Ovary (tissue), 9 donors: Measurements from ENCODE around the gene PDZD4. TPM values are rescaled to one million over a fixed set of nuclear protein-coding genes. Genes with fewer than 3 reads are reported as not detected.

Source experiments
- DNase-seq, 5 donors: peaks; one replicate each; pipeline ENCODE4 v3.0.0-alpha.2; 2019 to 2020
- H3K27ac ChIP-seq, 2 donors: fragments of 200-600 bp; one replicate each; pipeline versions ENCODE4 v1.5.1 to v1.8.0; 2019 to 2022
- H3K27me3 ChIP-seq: fragments of 200-600 bp; one replicate; pipeline ENCODE4 v1.8.0; 2022
- H3K36me3 ChIP-seq: fragments of 200-600 bp; sonication (generic); one replicate; pipeline ENCODE4 v1.5.1; 2019
- H3K4me1 ChIP-seq: one replicate; pipeline ENCODE4 v1.8.1; 2013; ENCODE audit warnings: mild to moderate bottlenecking, moderate library complexity; ENCODE audit not compliant: insufficient read depth
- H3K4me3 ChIP-seq: fragments of 200-600 bp; sonication (generic); one replicate; pipeline ENCODE4 v1.5.1; 2017
- H3K9me3 ChIP-seq, 2 donors: fragments of 200-600 bp in 1 of 2; sonication (generic) in 1 of 2; one replicate each; pipeline versions ENCODE4 v1.5.1 to v1.8.1; 2013 to 2019; ENCODE audit warnings: mild to moderate bottlenecking in 1 of 2, moderate library complexity in 1 of 2
- EP300 ChIP-seq: sonication (generic); formaldehyde crosslinking; IDR thresholded peaks from one replicate; pipeline ENCODE4 v1.6.1; 2017; ENCODE audit warnings: antibody characterized with exemption
- POLR2A ChIP-seq: fragments of 450-650 bp; IDR thresholded peaks from one replicate; pipeline ENCODE4 v1.6.1; 2017; ENCODE audit warnings: antibody characterized with exemption, mild to moderate bottlenecking, moderate library complexity
- WGBS, 3 donors: extraction: QIAGEN DNeasy Blood & Tissue Kit in 1 of 3; methylation state at CpG; one replicate each; pipeline versions ENCODE4 v1.1.5 to v1.1.7; 2013 to 2017; 5-methylcytosine and 5-hydroxymethylcytosine counted together
- intact Hi-C, 4 donors: fragments of 100-400 bp; cut with DNase I; formaldehyde crosslinking; loops; one replicate each; pipeline versions ENCODE4 v1.11.0 to v1.15.1; 2022 to 2023
- polyA plus RNA-seq, 2 donors: library from polyadenylated mRNA; stranded (reverse); fragments of 200-250 nt in 1 of 2; fragments of 350-450 nt in 1 of 2; fragmentation: Illumina TruSeq in 1 of 2; extraction: RNeasy Lipid Tissue Mini Kit (QIAGEN cat#74804) in 1 of 2; gene quantifications; one replicate each; pipeline ENCODE4 v1.2.3, GENCODE V29; 2013 to 2014
- total RNA-seq, 7 donors: library from RNA; depleted of rRNA in 2 of 7; stranded (reverse); fragments of >200 nt in 2 of 7; fragmentation: NEBNext Ultra II Directional in 3 of 7; extraction: Animal tissue kit (Norgen Biotek cat#: 25700) in 3 of 7; gene quantifications; one replicate each; pipeline versions ENCODE4 v1.1.0 to v1.2.4, GENCODE V29; 2016 to 2023
- TF ChIP-seq, protein P1 (sequence below), 3 donors: fragments of 450-650 bp in 2 of 3; fragments of 200-600 bp in 1 of 3; IDR thresholded peaks; one replicate each; pipeline versions ENCODE4 v1.5.1 to v1.8.0; 2016 to 2022; ENCODE audit warnings: antibody characterized with exemption in 3 of 3, mild to moderate bottlenecking in 1 of 3
- donor health status: DM: no; HTN: no; CAD: no; lungs with moderate emphysema.
- donor health status: DM: no; HTN: no; CAD: no.
- donor health status: Bipolar disorder and iron deficiency.
- donor health status: DM: yes; HTN: yes; CAD: no.
- donor health status: DM: no; HTN: no; CAD: no.
- donor health status: DM: yes; HTN: yes; CAD: no.

Gene PDZD4
- total and polyA plus RNA-seq, 9 donors, result 0.73 to 8.6 (median 2.2) TPM

GRCh38 chrX:153871451-153871850 is 41.1 kb upstream of the PDZD4 start:
- TF ChIP-seq, protein P1, sequence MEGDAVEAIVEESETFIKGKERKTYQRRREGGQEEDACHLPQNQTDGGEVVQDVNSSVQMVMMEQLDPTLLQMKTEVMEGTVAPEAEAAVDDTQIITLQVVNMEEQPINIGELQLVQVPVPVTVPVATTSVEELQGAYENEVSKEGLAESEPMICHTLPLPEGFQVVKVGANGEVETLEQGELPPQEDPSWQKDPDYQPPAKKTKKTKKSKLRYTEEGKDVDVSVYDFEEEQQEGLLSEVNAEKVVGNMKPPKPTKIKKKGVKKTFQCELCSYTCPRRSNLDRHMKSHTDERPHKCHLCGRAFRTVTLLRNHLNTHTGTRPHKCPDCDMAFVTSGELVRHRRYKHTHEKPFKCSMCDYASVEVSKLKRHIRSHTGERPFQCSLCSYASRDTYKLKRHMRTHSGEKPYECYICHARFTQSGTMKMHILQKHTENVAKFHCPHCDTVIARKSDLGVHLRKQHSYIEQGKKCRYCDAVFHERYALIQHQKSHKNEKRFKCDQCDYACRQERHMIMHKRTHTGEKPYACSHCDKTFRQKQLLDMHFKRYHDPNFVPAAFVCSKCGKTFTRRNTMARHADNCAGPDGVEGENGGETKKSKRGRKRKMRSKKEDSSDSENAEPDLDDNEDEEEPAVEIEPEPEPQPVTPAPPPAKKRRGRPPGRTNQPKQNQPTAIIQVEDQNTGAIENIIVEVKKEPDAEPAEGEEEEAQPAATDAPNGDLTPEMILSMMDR (IDR thresholded peaks at IDR 0.05), result no peak
- no peak for TF ChIP-seq POLR2A
- TF ChIP-seq EP300, result no peak
- Histone ChIP-seq H3K4me3 (no peak overlapping the region), H3K9me3 (no peaks in the 10 kb centered on the region), H3K27me3 (no peaks in the 10 kb centered on the region), H3K4me1 (no peaks in the 10 kb centered on the region), H3K36me3 (no peaks in the 10 kb centered on the region), H3K27ac (no peak overlapping the region)
- WGBS, 3 donors, result 32 to 37% (median 35%) methylated on average over 6 of the region's 6 CpGs
- no peak for DNase-seq
- intact Hi-C loops, result no loop called here

DNA sequence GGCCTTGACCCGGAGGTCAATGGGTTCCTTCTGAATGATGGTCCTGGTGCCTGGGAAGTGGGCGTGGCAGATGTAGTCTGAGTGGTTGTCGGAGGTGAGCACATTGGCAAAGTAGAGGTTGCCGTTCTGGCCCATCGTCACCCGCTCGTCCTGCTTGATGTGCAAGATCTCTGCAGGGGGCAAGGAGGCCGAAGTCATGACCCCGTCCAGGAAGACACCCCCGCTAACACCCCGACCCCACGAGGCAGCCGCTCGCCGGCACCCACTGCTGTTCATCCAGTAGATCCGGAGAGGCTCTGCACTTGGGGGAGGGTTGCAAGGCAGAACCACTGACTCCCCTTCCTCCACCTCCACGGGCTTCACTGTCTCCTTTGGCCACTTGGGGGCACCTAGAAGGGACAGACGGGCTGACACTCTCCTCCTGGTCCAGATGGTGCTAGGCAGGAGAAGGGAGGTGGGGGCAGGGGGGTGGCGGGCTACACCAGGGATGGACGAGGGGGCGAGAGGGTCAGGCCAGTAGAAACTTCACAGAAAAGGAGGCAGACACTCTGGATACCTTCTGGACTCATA is 40.5 kb upstream of the PDZD4 start:
- intact Hi-C loops, result no loop called here
- Histone ChIP-seq H3K36me3 (no peaks in the 10 kb centered on the region), H3K4me3 (no peak overlapping the region), H3K4me1 (no peaks in the 10 kb centered on the region), H3K27ac (no peak overlapping the region), H3K27me3 (no peaks in the 10 kb centered on the region), H3K9me3 (no peaks in the 10 kb centered on the region)
- WGBS, 3 donors, result 51 to 68% (median 56%) methylated on average over 21 of the region's 21 CpGs
- no peak for DNase-seq
- TF ChIP-seq POLR2A (no peak), EP300 (no peak)
- TF ChIP-seq, protein P1 (IDR thresholded peaks at IDR 0.05), result no peak

GRCh38 chrX:153870288-153870690 is 39.9 kb upstream of the PDZD4 start:
- Histone ChIP-seq H3K27me3 (no peaks in the 10 kb centered on the region), H3K4me3 (no peak overlapping the region), H3K27ac (no peak overlapping the region), H3K36me3 (no peaks in the 10 kb centered on the region), H3K9me3 (no peaks in the 10 kb centered on the region), H3K4me1 (no peaks in the 10 kb centered on the region)
- WGBS, 3 donors, result 72 to 80% (median 75%) methylated on average over 9 to 11 of the region's 11 CpGs
- intact Hi-C loops, result no loop called here
- no peak for DNase-seq
- TF ChIP-seq POLR2A (no peak), EP300 (no peak)
- TF ChIP-seq, protein P1 (IDR thresholded peaks at IDR 0.05), result no peak

- TF ChIP-seq, protein P1 (IDR thresholded peaks at IDR 0.05), result no peak
- TF ChIP-seq POLR2A (no peak), EP300 (no peak)
- DNase-seq, result no peak
- 83 to 88% (median 86%) methylated on average over 30 to 31 of the region's 31 CpGs for WGBS, 3 donors
- Histone ChIP-seq H3K4me1 (no peaks in the 10 kb centered on the region), H3K27ac (no peak overlapping the region), H3K36me3 (no peaks in the 10 kb centered on the region), H3K9me3 (no peaks in the 10 kb centered on the region), H3K4me3 (no peak overlapping the region), H3K27me3 (no peaks in the 10 kb centered on the region)
- intact Hi-C loops, result no loop called here
Measured at GRCh38 chrX:153869473-153870287, 39.3 kb upstream of the PDZD4 start.
